H9 (cell line): Measurements from ENCODE around the gene SDR39U1. TPM values are rescaled to one million over a fixed set of nuclear protein-coding genes. Genes with fewer than 3 reads are reported as not detected.

ENCODE experiments used
- DNase-seq: peaks from one replicate; pipeline ENCODE4 v3.0.0-alpha.2; 2017
- H2AFZ ChIP-seq: one replicate; pipeline ENCODE4 v1.6.1; 2013; ENCODE audit warnings: mild to moderate bottlenecking, low read length, control low read depth, moderate library complexity
- H2AK5ac ChIP-seq: 2 replicates; pipeline ENCODE4 v1.6.1; 2013; ENCODE audit warnings: low read length, control low read depth, mixed read lengths; ENCODE audit not compliant: insufficient read length
- H2BK120ac ChIP-seq: one replicate; pipeline ENCODE4 v1.6.1; 2013; ENCODE audit warnings: low read depth, mild to moderate bottlenecking, low read length, control low read depth, inconsistent platforms; ENCODE audit not compliant: poor library complexity, severe bottlenecking
- H2BK12ac ChIP-seq: 2 replicates; pipeline ENCODE4 v1.6.1; 2013; ENCODE audit warnings: low read length, control low read depth, mixed read lengths, low read depth; ENCODE audit not compliant: insufficient read length
- H2BK15ac ChIP-seq: 2 replicates; pipeline ENCODE4 v1.6.1; 2013; ENCODE audit warnings: low read depth, low read length, control low read depth
- H2BK20ac ChIP-seq: one replicate; pipeline ENCODE4 v1.6.1; 2013; ENCODE audit warnings: low read depth, mild to moderate bottlenecking, low read length, control low read depth, inconsistent platforms; ENCODE audit not compliant: poor library complexity, severe bottlenecking
- H2BK5ac ChIP-seq: 2 replicates; pipeline ENCODE4 v1.6.1; 2013; ENCODE audit warnings: low read length, control low read depth, mixed read lengths; ENCODE audit not compliant: insufficient read length
- H3K14ac ChIP-seq: 2 replicates; pipeline ENCODE4 v1.6.1; 2013; ENCODE audit warnings: low read length, control low read depth; ENCODE audit not compliant: insufficient read depth
- H3K18ac ChIP-seq: 2 replicates; pipeline ENCODE4 v1.6.1; 2013; ENCODE audit warnings: low read depth, mild to moderate bottlenecking, mixed read lengths, low read length, control low read depth; ENCODE audit not compliant: insufficient read length
- H3K23ac ChIP-seq: 2 replicates; pipeline ENCODE4 v1.6.1; 2013; ENCODE audit warnings: low read length, control low read depth, mixed read lengths, low read depth; ENCODE audit not compliant: insufficient read length
- H3K23me2 ChIP-seq: 2 replicates; pipeline ENCODE4 v1.6.1; 2013; ENCODE audit warnings: low read depth, mild to moderate bottlenecking, mixed read lengths, low read length, control low read depth; ENCODE audit not compliant: insufficient read length, poor library complexity, severe bottlenecking
- H3K27ac ChIP-seq: 2 replicates; pipeline ENCODE4 v1.5.1; 2013; ENCODE audit warnings: low read length, control low read depth, mixed read lengths, low read depth; ENCODE audit not compliant: insufficient read length
- H3K27me3 ChIP-seq: 2 replicates; pipeline ENCODE4 v1.6.1; 2013; ENCODE audit warnings: low read length, control low read depth, inconsistent platforms; ENCODE audit not compliant: insufficient read depth
- H3K4ac ChIP-seq: 2 replicates; pipeline ENCODE4 v1.6.1; 2013; ENCODE audit warnings: low read depth, mild to moderate bottlenecking, control low read depth, inconsistent platforms, low read length, moderate library complexity
- H3K4me1 ChIP-seq: 2 replicates; pipeline ENCODE4 v1.6.1; 2013; ENCODE audit warnings: low read length, control low read depth, inconsistent platforms; ENCODE audit not compliant: insufficient read depth
- H3K4me2 ChIP-seq: 2 replicates; pipeline ENCODE4 v1.6.1; 2013; ENCODE audit warnings: low read length, control low read depth, mixed read lengths; ENCODE audit not compliant: insufficient read length, insufficient read depth
- H3K56ac ChIP-seq: 2 replicates; pipeline ENCODE4 v1.6.1; 2013; ENCODE audit warnings: low read depth, mild to moderate bottlenecking, mixed read lengths, low read length, control low read depth; ENCODE audit not compliant: insufficient read length
- H3K79me1 ChIP-seq: 2 replicates; pipeline ENCODE4 v1.6.1; 2013; ENCODE audit warnings: low read depth, mild to moderate bottlenecking, moderate library complexity, low read length, control low read depth, inconsistent platforms; ENCODE audit not compliant: insufficient read depth, poor library complexity, severe bottlenecking
- H3K79me2 ChIP-seq: 2 replicates; pipeline ENCODE4 v1.6.1; 2013; ENCODE audit warnings: low read length, control low read depth, inconsistent platforms; ENCODE audit not compliant: insufficient read depth
- H3K9ac ChIP-seq: 2 replicates; pipeline ENCODE4 v1.6.1; 2013; ENCODE audit warnings: low read length, control low read depth, mixed read lengths; ENCODE audit not compliant: insufficient read length; ENCODE audit errors: extremely low read depth
- H3K9me3 ChIP-seq: one replicate; pipeline ENCODE4 v1.6.1; 2013; ENCODE audit warnings: low read depth, low read length, inconsistent platforms; ENCODE audit not compliant: control insufficient read depth
- H3T11ph ChIP-seq: one replicate; pipeline ENCODE4 v1.6.1; 2013; ENCODE audit warnings: mild to moderate bottlenecking, low read length, control low read depth, inconsistent platforms
- H4K20me1 ChIP-seq: one replicate; pipeline ENCODE4 v1.6.1; 2013; ENCODE audit not compliant: control insufficient read depth, insufficient read length, insufficient read depth
- H4K5ac ChIP-seq: 2 replicates; pipeline ENCODE4 v1.6.1; 2013; ENCODE audit warnings: low read depth, mild to moderate bottlenecking, mixed read lengths, low read length, control low read depth; ENCODE audit not compliant: insufficient read length
- H4K8ac ChIP-seq: replicated peaks from 2 replicates; pipeline ENCODE4 v1.6.1; 2013; ENCODE audit warnings: low read length, control low read depth, mixed read lengths, low read depth; ENCODE audit not compliant: insufficient read length
- H4K91ac ChIP-seq: 2 replicates; pipeline ENCODE4 v1.6.1; 2013; ENCODE audit warnings: low read depth, mild to moderate bottlenecking, moderate library complexity, mixed read lengths, low read length, control low read depth; ENCODE audit not compliant: insufficient read length
- H3K27ac Mint-ChIP-seq, 3 experiments: 2 replicates in 2 of 3; 3 replicates in 1 of 3; pipeline ENCODE4 v1.8.0; 2020 to 2021; ENCODE audit warnings: mixed read lengths in 3 of 3, mild to moderate bottlenecking in 1 of 3, moderate library complexity in 1 of 3
- H3K27me3 Mint-ChIP-seq: 2 replicates; pipeline ENCODE4 v1.8.0; 2021; ENCODE audit warnings: low read depth, mild to moderate bottlenecking, moderate library complexity, mixed read lengths
- H3K36me3 Mint-ChIP-seq, 3 experiments: 2 replicates in 2 of 3; 3 replicates in 1 of 3; pipeline ENCODE4 v1.8.0; 2020 to 2021; ENCODE audit warnings: low read depth in 3 of 3, mixed read lengths in 3 of 3; ENCODE audit not compliant: insufficient read depth in 1 of 3
- H3K4me1 Mint-ChIP-seq, 2 experiments: 2 replicates each; pipeline ENCODE4 v1.8.0; 2020; ENCODE audit warnings: mixed read lengths in 2 of 2
- H3K4me3 Mint-ChIP-seq, 2 experiments: 2 replicates in 1 of 2; 3 replicates in 1 of 2; pipeline ENCODE4 v1.8.0; 2020 to 2021; ENCODE audit warnings: mild to moderate bottlenecking in 2 of 2, mixed read lengths in 2 of 2, moderate library complexity in 1 of 2
- H3K9me3 Mint-ChIP-seq, 2 experiments: 2 replicates in 1 of 2; 3 replicates in 1 of 2; pipeline ENCODE4 v1.8.0; 2020; ENCODE audit warnings: mild to moderate bottlenecking in 2 of 2, mixed read lengths in 2 of 2, moderate library complexity in 1 of 2
- WGBS: extraction: QIAGEN DNeasy Blood & Tissue Kit; methylation state at CpG from one replicate; pipeline ENCODE4 v1.1.7; 2013; ENCODE audit warnings: missing lambda C conversion rate, low lambda C conversion rate, mixed read lengths; ENCODE audit not compliant: insufficient read length; ENCODE audit errors: extremely low coverage; 5-methylcytosine and 5-hydroxymethylcytosine counted together
- total RNA-seq: library from RNA; stranded (reverse); gene quantifications from 2 replicates; pipeline ENCODE4 v1.2.1, GENCODE V29; 2021
- TF ChIP-seq, protein P1 (sequence below): fragments of 200-600 bp; sonication (generic); conservative IDR thresholded peaks from 3 replicates; pipeline ENCODE4 v1.8.0; 2021; ENCODE audit warnings: antibody characterized with exemption, mild to moderate bottlenecking

Gene SDR39U1
- total RNA-seq, 1 experiment from 2014 or later, result 56.2 TPM

DNA sequence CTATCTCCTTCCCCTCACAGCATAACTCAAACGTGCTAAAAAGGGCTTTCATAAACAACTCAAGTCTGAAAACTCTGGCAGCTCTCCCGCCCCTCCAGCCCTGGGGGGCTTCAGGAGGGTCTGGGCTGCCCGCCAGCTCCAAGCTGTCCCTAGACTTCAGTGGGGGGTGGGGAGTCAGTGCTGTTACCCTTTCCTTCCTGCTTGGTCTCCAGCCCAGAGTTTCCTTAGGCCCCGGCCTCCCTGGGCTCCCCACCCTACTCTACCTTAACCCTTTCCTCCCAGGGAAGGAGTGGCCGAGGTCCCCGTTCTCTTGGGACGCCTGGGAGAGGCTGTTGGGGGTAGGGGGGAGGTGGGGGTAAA is 44.3 kb downstream of the SDR39U1 start:
- Histone ChIP-seq H2AK5ac (no peak overlapping the region), H3K4me2 (peak overlapping the region; percentile 65), H3K4ac (no peak overlapping the region), H3K9me3 (no peaks in the 10 kb centered on the region), H3K23ac (no peak overlapping the region), H3K9ac (no peak overlapping the region), H2BK15ac (no peak overlapping the region), H4K20me1 (no peaks in the 10 kb centered on the region), H3K4me1 (no peaks in the 10 kb centered on the region; the same call in 1 of the 2 replicates), H4K91ac (no peak overlapping the region), H4K5ac (no peak overlapping the region), H3K79me1 (no peaks in the 10 kb centered on the region), H3K23me2 (peaks cover 5% of the 10 kb centered on the region), H3K79me2 (no peaks in the 10 kb centered on the region), H4K8ac (no peak overlapping the region), H3T11ph (no peak overlapping the region), H2BK12ac (no peak overlapping the region), H3K14ac (no peak overlapping the region), H2AFZ (no peak overlapping the region), H2BK5ac (no peak overlapping the region), H3K27me3 (no peaks in the 10 kb centered on the region), H3K56ac (no peak overlapping the region), H3K18ac (no peak overlapping the region), H2BK20ac (no peak overlapping the region), H2BK120ac (no peak overlapping the region), H3K27ac (no peak overlapping the region)
- Mint-ChIP-seq H3K36me3 (no peaks in the 10 kb centered on the region), H3K4me1 (peaks cover 43 to 48% of the 10 kb centered on the region in 2 experiments), H3K4me3 (peak overlapping the region; percentile 30 to 79; a peak in 4 of 5 replicates), H3K27me3 (peaks cover 17% of the 10 kb centered on the region), H3K9me3 (no peaks in the 10 kb centered on the region), H3K27ac (no peak overlapping the region)
- WGBS, result no CpG with 5 or more reads among the region's 7 CpGs
- peak; percentile 70 for DNase-seq
- TF ChIP-seq, protein P1, sequence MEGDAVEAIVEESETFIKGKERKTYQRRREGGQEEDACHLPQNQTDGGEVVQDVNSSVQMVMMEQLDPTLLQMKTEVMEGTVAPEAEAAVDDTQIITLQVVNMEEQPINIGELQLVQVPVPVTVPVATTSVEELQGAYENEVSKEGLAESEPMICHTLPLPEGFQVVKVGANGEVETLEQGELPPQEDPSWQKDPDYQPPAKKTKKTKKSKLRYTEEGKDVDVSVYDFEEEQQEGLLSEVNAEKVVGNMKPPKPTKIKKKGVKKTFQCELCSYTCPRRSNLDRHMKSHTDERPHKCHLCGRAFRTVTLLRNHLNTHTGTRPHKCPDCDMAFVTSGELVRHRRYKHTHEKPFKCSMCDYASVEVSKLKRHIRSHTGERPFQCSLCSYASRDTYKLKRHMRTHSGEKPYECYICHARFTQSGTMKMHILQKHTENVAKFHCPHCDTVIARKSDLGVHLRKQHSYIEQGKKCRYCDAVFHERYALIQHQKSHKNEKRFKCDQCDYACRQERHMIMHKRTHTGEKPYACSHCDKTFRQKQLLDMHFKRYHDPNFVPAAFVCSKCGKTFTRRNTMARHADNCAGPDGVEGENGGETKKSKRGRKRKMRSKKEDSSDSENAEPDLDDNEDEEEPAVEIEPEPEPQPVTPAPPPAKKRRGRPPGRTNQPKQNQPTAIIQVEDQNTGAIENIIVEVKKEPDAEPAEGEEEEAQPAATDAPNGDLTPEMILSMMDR, result no peak
